AML-193 (cell line): Measurements from ENCODE around the gene ACADS.

ENCODE experiments used
- DNase-seq, 2 experiments: peaks; one replicate each; lab custom pipeline; 2025; lab: John Stamatoyannopoulos, UW

Gene ACADS, protein sequence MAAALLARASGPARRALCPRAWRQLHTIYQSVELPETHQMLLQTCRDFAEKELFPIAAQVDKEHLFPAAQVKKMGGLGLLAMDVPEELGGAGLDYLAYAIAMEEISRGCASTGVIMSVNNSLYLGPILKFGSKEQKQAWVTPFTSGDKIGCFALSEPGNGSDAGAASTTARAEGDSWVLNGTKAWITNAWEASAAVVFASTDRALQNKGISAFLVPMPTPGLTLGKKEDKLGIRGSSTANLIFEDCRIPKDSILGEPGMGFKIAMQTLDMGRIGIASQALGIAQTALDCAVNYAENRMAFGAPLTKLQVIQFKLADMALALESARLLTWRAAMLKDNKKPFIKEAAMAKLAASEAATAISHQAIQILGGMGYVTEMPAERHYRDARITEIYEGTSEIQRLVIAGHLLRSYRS

DNA sequence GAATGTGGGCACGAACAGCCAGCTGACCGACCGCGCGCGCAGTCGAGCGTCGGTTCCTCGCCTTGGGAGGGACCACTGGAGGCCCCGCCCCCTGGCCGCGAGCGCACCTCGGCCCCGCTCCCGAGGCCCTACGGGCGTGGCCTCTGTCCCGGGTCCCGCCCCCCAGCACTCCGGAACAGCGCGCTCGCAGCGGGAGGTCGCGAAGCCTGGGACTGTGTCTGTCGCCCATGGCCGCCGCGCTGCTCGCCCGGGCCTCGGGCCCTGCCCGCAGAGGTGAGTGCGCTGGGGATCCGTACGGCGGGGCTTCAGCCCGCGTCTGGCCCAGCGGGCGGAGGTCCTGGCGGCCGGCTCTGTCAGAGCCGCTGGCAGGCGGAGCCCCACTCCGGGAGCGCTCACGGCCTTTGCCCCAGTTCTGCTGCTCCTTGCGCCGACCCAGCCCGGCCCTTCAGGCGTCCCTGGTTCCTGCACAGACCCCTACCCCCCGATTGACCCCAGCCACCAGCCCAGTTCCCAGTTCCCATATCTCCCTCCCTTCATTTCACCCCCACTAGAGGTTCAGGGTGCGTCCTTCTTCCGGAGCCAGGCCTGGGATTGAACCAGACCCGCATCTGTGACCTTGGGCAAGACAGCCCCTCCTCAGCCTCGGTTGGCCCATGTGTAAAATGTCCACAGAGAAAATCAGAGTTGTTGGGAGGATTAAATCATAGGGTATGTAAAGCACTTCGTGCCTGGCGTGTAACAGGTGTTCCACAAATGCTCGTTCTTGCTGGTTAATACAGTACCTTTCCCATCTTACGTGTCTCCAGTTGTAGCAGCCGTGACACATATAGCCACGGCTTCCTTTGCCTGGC lies at the start of gene ACADS:
Gene ACADS, plus strand, starts transcription at position 168 of the 851 bp plus-strand sequence. Its CDS starts 60 bp downstream, at position 228.
- peak; percentile 62 to 75 for DNase-seq

DNA sequence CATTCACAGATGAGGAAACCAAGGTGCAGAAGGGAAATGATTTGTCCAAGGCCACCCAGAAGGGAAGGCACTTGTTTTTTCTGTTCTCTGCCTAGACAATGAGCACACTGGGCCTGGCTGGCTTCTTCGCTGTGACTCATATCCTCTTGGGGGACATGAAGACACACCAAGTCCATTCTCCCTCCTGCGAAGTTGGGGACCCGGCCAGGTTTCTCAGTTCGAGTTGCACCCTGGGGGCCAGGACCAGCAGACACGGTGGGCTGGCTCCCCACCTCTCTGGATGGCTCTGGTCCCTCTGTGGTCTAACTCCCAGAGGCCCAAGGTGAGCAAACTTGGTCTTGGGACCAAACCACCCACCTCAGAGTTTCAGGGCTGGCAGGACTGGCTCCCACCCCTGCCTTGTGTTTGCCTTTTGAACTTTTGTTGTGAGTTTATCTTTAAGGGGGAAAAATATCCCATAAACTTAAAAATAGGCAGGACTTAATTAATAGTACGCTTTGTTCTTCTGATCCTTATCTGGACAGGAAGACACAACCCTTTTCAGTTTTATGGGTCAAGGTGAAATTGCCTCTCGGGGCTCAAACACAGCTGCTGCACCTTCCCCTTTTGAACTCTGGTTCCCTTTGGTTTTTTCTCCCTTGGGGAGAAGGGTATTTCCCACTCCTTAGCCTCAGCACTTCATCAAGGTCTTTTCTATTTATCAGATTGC lies 47.7 kb upstream of the ACADS start:
- DNase-seq: no peak

- no peak for DNase-seq
These were observed 47.1 kb upstream of the ACADS start for GRCh38 chr12:120678572-120678971.

- DNase-seq: no peak
These were observed 45.4 kb upstream of the ACADS start for GRCh38 chr12:120680165-120680738.

GRCh38 chr12:120684523-120684932 lies 41.1 kb upstream of the ACADS start:
- peak; percentile 22 to 25 for DNase-seq

GRCh38 chr12:120685522-120685921 lies 40.1 kb upstream of the ACADS start:
- DNase-seq: no peak

GRCh38 chr12:120686151-120686689 lies 39.4 kb upstream of the ACADS start:
- peak; percentile 95 to 96 for DNase-seq

- DNase-seq: peak; percentile 96 to 97
These were observed 38.7 kb upstream of the ACADS start, which contains the start of gene MLEC for GRCh38 chr12:120686690-120687577. Gene MLEC, plus strand, starts transcription at chr12:120687149. Its CDS starts 148 bp downstream, at chr12:120687297.

GRCh38 chr12:120687578-120688289 lies 37.9 kb upstream of the ACADS start:
- no peak for DNase-seq

DNA sequence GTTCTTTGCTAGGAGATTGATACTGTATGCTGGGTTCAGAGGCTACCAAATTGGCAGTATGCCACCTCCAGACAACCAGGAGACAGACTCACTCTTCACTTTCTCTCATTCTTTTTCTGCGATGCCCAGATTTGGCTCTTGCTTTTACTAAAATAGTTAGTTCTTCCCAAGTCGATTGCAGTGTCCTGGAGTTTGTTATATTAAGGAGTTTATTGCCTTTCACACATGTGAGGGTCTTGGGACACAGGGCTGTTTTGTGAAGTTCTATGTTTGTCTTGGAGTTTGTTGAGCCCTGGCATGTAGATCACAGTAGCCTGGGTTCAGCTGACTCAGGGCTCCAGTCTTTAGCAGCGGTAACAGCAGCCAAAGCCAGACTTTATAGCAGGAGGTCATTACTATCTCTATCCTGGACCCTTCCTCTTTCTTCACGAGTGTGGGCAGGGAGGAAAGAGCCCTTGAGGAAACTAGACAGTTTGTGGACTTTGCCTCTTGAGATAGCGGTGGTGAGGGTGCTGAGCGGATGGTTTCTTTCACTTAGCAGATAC lies 37.0 kb upstream of the ACADS start:
- DNase-seq: peak; percentile 15 to 27

DNA sequence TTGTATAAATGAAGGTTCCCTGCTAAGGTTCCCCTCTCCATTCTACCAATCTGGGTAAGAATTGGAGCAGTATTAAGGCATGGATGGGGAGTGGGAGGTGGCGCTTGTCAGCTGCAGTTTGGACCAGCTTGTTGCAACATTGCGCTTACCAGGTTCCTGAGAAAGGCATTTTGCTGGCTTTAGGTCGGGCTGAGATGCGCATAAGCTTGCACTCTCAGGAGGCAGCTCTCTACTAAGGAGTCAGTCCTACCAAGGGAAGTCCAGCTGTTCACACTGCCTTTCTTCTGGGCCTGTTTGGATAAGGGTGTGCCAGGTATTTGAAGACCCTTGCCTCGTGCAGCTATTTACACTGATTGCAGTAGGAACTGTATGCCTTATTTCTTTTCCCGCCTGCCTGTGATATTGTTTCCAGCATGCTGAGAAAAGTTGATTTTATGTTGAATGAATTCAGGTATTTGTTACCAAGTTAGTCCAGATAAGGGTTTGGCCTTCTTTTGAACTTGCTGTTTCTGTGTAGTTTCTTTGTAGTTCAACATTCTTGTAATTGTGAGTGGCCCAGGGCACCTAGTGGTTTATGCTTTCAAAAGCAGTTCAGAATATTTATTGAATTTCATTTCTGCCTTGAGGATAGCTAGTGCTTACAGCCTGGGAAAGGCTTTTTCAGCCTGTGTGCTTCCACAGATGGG lies 36.1 kb upstream of the ACADS start:
- no peak for DNase-seq

GRCh38 chr12:120690083-120690450 lies 35.6 kb upstream of the ACADS start:
- DNase-seq: no peak

GRCh38 chr12:120690978-120691377 lies 34.6 kb upstream of the ACADS start:
- DNase-seq: no peak

DNA sequence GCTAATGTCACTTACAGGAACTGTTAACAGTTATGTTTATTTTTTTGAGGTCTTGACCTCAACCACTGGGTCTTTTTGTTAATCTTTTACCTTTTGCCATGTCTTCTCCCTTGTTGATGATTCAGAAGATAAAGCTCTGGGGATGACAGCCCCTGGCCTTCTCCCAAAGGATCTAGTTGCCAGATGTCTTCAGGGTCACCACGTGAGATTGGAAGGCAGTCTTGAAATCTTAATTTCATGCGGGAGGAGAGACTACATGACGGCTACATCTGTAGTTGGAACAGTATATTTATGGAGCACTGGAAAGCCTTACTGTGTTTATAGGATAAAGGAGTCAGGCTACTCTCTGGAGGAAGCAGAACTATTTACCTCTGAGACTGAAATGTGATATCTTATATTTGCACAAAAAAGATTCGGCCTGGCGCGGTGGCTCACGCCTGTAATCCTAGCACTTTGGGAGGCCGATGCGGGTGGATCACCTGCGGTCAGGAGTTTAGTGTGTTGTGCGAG lies 33.0 kb upstream of the ACADS start:
- no peak for DNase-seq

- DNase-seq: no peak
These were observed 31.8 kb upstream of the ACADS start for GRCh38 chr12:120693848-120694247.

DNA sequence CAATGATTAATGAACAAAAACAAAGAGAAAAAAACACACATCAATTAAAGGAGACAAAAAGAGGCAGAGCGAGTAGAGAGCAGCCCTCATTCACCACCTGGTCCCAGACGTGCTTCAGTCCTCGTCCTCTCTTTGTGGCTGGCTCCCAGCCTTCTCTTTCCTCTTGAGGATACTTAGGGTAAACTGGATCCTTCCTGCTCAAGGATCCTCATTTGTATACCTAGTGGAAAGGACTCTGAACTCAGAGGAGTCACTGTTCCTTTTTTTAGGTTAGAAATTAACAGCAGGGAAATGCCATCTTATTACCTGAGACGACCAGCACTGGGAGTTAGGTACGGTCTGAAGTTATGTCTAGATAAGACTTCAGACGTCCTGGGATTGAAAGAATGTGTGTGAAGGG lies 29.0 kb upstream of the ACADS start:
- DNase-seq: no peak

- no peak for DNase-seq
These were observed 28.3 kb upstream of the ACADS start for GRCh38 chr12:120697344-120697743.

DNA sequence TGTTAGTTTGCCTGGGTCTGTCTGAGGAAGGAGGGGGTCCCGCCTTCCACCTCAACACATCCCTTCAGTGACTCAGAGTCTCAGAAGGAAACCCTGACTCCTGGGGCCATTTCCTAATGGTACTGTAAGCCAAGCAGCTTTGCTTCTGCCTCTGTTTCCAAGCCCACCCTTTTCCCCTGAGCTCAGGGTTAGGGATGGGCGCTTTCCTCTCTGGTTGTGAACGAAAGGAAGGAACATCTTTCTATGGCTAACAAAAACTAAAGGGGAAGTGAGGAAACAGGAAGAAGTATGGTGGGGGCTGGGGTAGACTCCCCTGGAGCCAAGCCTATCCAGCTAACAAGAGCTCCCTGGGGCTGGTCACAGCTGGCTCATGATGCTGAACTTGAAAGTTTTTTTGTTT lies 27.0 kb upstream of the ACADS start:
- DNase-seq: peak; percentile 37 to 67

DNA sequence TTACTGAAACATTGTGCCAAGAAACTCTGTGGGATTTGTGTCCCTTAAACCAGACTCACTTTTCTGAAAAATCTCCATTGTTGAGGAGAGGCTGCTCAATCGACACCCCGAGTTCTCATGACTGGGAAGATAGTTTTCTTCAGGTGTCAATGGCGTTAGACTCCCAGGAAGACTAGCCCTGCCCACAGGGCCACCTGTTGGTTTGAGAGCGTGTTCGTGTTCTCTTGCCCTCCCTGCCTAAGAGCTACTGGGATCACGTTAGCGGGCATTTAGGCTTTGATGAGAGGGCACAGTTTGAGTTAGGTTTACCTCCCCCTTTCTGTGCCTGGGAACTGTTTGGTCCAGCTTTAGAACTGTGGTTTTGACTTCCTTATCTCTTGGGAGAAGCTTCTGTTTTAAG lies 26.1 kb upstream of the ACADS start:
- no peak for DNase-seq
